Activated CD8-positive, alpha-beta memory T cell treated with anti-CD3 and anti-CD28 coated beads for 24 hours (primary cell): ENCODE measurements around the gene MED31.
A peak's percentile ranks its signal among the peaks of the same experiment; 100 is the strongest.

ENCODE experiments used
- DNase-seq: peaks from one replicate; pipeline ENCODE4 v3.0.0-alpha.2; 2020

MED31 gene

DNA sequence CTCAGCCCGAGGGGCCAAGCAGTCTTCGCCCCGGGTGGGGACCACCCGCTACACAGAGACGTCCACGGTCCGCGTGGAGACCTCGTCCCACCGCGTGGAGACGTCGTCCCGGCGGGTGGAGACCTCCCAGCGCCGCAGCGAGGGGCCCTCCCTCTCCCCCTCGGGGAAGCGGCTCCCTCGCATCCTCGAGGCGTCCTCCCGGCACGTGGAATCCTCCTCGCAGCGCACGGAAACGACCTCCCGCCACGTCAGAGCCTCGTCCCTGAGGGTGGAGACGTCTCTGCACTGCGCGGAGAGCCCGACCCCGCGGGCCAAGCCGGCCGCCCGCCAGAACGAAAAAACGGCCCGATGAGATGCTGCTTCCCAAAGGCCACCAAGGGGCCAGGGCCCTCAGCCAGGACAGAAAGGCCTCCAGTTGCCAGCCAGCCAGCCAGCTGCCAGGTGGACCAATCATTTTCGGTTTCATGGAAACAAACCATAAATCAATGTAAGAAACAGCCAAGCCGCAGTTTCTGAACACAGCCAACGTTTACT, 581 bp upstream of the MED31 start:
- DNase-seq, result no peak

DNA sequence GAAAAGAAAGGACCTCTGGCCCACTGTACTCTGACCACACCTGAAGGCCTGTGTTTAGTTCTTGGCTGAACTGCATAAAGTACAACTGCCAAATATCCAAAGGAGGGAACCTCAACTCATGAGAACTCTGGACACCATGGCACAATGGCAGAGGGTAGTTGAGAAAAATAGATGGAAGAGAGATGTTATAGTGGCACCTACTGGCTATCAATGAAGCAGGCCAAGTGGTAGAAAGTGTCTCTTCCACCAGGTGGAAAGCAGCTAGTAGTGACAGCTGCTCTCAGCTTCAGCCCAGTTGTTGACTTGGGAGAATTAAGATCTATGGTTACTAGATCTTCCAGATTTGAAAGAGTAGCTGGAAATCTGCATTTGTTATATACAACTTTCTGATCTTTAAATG, 3.2 kb downstream of the MED31 start:
- no peak for DNase-seq

DNA sequence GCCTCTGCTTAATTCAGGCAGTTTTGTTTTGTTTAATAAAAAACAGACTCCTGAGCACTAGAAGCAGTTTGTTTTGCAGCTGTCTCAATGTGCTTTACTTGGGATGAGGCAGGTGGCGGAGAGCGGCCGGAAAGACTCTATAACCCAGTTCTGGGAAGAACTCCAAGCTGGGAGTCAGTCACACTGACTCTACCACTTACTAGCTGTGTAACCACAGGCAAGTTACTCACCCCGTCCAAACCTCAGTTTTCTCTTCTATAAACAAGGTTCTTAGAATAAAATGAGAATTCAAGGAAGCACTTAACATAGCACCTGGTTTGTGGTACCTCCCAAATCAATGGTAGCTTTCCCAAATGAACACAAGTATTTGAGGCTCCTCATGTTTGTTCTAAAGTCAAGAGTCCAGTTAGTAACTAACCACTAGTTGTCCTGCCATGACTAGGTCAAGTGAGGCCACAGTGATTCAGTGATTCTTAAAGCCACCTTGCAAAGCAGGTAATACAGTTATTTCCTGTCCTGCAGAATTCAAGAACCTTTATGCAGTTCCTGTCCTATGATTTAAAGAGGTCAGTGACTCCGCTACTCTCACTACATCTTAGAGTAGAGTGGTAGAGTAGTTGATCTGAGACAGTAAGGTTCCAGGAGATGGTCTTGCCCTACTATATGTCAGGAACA, 7.8 kb downstream of the MED31 start:
- DNase-seq, result no peak

DNA sequence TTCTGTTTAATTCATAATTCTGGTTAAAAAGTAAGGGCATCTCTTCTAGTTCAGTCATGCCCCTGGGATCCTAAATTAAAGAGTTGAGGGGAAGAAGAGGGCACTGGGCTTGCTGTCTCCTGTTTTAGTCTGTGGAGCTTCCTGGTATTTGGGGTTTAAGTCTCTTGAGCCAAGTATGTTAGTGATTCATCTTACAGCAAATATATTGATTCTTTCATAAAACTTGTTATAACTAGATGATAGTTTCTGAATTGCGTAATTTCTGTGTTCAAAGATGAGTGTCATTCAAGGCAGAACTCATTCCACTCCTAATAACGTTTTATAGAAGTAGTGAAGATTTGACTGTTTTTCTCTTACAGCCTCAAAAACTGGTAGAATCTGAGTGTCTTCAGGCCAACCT, 8.8 kb downstream of the MED31 start:
- no peak for DNase-seq

DNA sequence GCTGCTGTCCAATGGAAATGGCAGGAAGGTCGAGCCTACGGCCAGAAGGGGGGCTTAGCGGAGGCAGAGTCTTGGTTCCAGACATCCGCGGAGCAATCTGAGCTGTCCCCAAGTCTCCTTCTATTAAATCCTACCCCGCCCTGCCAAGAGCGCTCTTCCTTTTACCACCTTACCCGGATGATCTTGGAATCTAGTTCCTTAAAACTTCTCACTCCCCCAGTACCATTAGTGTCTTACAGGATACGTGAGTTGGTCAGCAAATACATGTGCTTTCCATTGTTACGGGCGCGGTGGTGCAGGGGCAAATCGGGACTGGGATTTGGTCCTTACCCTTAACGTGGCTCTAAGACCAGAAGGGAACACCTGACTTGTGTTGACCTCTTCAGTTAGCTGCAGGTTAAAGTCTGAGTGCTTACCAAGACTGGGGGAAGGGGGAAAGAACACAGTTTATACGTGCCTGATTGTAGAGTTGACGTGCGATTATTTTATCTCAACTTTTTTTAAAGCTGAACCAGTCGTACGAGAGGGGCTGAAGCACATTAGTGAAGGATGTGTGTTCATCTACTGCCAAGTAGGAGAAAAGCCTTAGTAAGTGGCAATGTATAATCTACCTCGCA, 10.1 kb downstream of the MED31 start:
- peak; percentile 66 for DNase-seq

DNA sequence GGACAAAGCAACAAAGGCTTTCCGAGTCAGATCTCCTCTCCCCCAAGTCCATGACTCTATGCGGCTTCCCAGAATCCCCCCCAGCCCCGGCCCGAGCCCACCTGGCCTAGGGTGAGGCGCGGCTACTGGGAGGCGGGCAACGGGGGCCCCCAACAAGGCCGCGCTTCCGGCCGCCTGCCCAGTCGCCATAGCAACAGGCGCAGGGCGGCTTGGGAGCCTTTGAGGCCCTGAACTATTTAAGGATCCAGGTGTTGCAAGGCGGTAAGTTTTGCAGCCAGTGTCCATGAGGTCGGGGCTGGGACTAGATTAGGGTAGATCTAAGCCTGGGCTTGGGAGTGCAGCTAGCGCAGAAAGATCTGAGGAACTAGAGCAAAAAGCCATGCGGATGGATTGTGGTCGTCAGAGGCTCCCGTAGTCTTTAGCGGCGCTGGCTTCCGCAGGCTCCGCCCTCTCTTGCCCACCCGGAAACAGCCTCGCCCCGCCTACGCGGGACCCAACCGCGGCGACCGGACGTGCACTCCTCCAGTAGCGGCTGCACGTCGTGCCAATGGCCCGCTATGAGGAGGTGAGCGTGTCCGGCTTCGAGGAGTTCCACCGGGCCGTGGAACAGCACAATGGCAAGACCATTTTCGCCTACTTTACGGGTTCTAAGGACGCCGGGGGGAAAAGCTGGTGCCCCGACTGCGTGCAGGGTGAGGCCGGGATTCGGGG, 10.7 kb downstream of the MED31 start, which contains the start of the genes KIAA0753 and TXNDC17:
KIAA0753 (minus strand) TSS at position 176 of the 711 bp plus-strand sequence. CDS start 5,608 bp downstream, outside the sequence.
TXNDC17 (plus strand) TSS at position 525 of the 711 bp plus-strand sequence; CDS start at position 548, 23 bp downstream.
- DNase-seq, result peak; percentile 98

DNA sequence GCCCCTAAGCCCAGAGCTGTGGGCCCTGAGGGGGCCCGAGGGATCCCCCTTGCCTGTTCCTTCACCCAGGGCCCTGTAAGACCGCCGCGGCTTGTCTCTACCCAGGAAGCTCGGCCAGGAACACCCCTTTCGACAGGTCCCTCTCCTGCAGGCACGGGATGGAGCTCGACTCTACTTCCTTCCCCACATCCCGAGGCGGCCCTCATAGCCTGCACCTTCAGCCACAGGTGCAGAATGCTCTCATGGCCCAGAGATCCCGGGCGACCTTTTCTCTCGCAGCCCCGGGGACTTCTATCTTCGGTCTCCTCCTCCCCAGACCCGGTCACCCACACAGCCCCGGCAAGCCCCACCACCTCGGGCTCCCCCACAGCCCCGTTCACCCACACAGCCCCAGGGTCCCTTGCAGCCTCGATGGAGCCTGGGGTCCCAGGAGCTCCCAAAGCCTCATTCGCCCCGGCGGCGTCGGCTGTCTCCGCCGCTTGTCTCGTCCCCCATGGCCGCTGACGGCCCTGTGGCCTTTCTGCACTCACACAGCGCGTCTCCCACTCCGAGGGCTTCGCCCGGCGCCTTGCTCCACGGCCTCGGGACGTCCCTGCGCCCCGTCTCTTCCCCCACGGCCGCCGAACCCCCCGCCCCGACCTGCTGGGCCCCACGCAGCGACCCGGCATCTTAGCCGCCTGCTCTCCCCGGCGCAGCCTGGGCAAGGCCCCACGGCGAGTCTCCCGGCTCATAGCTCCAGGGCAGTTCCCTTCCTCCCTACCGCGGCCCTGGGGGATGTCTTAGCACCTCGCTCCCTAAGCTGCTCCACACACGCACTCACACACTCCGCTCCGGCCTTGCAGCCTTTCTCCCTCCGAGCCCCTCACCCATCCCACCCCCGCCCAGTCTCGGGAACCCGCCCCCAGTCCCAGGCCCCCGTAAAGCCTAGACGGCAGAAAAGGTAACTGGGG, 11.5 kb downstream of the MED31 start:
- DNase-seq, result no peak

DNA sequence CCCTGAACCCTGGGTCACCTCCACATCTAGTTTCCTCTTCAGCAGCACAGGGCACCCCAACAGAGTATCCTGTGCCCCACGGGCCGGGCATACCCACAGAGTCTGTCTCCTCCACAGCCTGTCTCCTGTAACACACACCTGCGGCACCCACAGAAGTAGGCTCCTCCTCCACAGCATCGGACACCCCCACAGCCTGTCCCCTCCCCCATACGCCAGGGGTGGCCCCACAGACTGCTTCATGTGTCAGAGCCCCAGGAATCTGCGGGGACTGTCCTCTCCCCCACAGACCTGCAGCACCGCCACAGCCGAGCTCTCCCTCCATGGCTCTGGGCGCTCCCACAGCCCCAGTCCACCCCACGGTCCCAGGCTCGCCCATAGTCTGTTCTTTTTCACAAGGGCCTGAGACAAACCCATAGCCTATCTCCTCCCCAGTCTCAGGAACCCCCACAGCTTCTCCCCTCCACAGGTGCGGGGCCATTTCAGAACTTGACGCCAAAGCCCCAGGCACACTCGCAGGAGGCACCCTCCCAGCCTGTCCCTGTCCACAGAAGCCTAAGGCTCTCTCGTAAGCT, 12.3 kb downstream of the MED31 start:
- DNase-seq, result no peak

DNA sequence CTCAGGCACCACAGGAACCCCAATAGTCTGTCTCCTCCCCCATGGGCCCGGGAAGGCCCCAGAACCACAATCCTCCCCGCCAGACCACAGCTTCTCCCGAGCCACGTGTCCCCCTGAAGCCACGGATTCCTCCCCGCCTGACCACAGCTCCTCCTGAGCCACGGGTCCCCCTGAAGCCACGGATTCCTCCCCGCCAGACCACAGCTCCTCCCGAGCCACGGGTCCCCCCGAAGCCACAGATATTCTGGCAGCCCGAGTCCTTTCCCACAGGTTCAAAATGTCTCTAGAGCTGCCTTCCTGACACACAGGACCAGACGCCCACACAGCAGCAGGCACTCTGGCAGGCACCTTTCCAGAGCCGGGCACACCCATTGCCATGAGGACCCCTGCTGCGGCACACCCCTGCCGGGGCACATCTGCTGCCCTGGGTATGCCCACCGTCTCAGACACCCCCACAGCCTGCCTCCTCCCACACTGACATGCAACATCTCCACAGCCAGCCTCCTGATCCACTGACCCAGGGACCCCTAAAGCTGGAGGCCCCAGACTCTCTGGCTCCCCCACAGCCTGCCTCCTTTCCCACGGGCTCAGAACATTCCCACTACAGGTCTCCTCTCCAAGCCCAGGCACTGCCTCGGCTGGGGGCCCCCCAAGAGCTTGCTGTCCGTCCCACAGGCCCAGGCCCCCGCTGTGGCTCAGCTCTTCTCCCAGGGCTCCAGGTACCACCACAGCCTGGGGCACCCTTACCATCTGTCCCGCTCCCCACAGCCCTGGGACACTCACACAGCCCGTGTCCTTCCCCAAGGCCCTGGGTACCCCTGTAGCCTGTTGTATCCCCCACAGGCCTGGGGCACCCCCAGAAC, 13.1 kb downstream of the MED31 start:
- no peak for DNase-seq

DNA sequence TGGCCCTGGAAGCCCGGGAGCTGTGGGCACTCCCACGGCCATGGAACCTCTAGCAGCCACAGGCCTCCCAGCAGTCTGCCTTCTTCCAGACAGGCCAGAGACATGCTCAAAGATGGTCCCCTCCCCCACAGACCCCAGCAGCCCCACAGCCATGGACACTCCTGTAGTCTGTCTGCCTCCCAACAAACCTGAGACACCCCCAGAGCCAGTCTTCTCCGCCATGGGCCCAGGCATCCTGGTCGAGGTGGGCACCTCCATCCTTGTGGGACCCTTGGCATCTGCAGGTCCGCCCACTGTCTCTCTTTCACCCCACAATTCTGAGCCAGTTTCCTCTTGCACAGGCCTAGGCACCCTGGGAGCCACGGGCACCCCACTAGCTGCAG, 14.0 kb downstream of the MED31 start:
- DNase-seq, result no peak

DNA sequence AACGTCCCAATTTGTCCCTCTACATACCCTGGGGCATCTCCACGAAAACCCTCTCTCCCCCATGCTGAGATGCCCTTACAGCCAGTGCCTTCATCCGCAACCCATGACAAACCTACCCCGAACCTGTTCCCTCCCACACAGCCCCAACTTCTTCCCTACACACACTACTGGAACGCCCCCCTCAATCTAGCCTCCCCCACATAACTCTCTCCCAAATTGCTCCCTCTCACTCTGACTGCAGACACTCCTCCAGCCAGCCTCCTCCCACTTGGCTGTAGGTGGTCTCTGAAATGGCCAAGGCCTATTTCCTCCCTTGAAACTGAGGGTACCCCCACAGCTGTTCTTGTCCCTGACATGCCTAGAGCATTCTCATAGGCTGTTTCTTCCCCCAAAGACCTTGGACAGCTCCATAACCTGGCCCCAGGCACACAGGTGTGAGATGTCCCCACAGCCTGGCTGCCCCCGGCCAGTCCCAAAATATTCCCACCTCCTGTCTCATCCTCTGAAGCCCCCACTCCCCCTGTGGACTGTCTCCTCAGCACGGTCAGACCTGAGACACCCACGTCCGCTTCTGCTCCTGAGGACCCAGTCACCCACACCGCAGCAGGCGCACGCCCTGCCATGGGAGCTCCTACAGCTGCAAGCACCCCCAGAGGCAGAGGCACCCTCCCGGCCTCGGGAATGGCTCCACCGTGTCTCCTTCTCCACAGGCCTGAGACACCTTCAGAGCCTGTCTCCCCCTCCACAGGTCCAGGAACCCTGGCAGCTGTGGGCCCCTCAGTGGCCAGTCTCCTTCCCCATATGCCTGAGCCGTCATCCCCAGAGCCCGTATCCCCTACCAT, 14.6 kb downstream of the MED31 start:
- no peak for DNase-seq

DNA sequence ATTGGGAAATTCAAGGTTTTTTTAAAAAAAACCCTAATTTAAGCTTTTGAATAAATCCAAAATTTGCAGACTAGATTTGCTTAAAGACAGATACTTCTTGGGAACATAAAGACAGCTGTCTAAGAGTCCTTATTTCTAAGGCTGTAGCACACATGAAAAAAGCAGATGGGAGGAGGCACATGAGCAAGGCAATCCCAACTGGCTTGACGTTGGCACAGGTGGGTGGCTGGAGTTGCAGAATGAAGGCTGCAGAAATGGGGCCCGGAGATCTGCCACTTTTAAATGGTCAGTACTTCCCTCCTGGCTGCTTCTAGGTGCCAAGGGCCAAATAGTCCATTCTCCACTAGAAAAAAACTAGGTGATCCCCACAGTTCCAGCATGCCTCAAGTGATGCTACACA, 15.3 kb downstream of the MED31 start:
- no peak for DNase-seq

DNA sequence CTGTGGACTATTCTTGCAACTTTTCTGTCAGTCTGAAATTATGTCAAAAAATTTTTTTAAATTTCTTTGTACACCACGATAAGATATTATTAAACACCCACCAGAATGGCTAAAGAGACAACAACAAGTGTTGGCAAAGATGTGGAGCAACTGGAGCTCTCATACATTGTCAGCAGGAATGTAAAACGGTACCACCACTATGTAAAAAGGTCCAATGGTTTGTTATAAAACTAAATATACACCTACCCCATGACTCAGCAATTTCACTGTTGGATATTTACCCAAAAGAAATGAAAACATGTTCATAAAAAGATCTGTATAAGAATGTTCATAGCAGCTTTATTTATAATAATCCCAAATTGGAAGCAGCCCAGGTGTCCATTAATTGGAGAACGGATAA, 18.1 kb downstream of the MED31 start:
- DNase-seq, result no peak

DNA sequence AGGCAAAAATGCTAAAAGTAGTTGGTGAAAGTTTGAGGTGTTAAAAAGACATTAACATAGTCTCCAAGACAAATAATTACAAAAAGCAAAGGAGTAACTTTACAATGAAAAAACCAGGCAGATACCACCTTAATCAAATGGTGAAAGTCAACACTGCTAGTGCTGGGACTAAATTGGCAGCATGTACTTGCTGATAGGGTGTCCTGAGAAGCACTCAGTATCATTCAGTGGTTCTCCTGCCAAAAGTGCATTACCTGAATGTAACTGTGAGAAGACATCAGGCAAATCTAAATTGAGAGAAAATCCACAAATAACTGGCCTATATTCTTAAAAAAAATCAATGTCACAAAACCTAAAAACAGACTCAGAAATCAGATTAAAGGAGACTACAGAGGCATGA, 18.9 kb downstream of the MED31 start:
- DNase-seq, result no peak

DNA sequence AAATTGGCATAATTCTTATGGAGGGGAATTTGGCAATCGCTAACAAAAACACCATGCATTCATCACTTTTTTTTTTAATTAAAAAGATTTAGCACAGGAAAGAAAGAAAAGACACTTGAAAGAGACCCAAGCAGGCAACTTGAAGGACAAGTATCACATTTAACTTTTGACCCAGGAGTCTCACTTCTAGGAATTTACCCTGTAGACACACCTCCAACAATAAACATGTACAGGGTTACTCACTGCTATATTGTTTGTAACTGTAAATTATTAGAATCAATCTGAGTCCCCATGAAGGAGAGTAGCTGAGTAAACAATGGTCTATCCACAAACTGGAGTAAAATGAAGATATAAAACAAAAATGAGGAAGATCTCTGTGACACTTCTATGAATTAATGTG, 21.0 kb downstream of the MED31 start:
- no peak for DNase-seq

DNA sequence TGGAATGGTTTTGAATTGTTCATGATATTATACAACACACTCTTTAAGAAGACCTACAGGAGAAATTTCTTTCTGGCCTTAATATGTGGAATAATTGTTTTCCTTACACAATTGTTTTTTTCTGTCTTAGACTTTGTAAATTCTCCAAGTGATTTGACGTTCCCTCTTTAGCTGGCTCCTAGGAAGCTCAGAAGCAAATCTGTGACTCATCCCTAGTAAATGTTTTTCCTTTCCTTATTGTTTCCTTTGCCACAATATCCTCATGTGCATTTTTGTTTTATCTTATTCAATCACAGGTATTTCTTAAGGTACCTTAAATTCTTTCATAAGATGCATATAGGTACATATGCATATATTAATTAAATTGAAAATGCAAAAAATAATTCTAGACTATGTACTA, 24.4 kb downstream of the MED31 start:
- no peak for DNase-seq

DNA sequence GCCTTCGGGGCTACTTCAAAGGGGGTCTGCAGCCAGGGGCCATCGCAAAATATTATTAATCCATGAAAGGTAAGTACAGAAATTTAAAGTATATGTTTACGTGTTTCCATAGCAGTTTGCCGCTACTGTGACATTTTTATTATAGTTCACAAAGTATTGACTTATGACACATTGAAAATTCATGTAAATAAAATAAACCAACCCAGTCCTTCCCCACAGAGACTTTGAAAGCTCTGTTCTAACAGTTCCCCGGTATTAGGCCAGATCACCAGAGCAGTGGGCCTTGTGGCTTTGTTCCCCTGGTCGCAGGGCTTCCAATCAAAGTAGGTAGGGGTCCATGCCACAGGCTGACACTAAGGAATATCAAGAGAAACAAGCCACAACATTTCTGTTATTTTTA, 24.8 kb downstream of the MED31 start:
- no peak for DNase-seq

DNA sequence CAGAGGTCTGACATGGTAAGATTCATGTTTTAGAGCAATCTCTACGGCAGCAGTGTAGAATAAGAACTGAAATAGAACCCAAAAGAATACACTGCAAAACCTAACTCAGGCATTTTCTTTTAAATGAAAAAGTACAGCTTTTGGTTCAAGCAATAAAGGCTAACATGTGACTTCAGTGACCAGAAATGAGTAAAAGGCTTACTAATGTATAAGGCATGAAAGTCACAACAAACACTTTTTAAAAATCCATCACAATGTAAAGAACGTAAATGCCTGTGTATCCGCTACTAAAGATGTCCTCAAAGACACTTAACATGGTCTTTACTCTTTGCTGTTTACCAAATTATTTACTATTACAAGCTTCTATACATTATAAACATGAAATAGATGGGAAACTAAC, 27.5 kb downstream of the MED31 start:
- no peak for DNase-seq

DNA sequence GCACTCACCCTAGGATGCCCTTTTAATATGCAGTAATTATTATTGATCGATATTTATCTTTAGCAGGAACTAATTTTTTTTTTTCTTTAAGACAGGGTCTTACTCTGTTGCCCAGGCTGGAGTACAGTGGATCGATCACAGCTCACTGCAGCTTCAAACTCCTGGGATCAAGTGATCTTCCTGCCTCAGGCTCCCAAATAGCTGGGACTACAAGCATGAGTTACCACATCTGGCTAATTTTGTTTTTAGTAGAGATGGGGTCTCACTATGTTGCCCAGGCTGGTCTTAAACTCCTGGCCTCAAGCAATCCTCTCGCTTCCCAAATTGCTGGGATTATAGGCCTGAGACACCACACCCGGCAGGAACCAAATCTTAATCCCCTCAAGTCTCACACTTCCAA, 40.2 kb downstream of the MED31 start:
- DNase-seq, result no peak

DNA sequence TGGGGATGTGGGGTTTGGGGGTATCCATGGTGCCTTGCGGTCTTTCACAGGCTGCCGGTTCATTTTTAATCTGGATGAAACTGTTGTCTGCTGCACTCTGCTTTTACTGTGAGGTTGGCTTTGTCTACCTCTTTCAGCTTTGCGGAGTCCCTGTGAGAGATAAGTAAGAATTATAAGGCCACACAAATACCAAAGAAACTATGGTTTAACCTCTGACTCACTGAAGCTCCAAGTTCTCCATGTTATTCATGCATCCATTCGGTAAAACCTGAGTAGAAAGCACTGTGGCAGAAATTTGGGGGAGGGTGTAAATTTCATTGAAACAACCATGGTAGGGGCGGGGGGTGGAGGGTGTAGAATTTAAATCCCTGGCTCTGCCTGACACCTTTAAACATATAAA, 41.4 kb downstream of the MED31 start:
- DNase-seq, result no peak
